ENCODE data around the gene UGP2. TPM values are rescaled to one million over a fixed set of nuclear protein-coding genes. Genes with fewer than 3 reads are reported as not detected.

The UGP2 gene
- total RNA-seq, 2 donors from 2014 or later: 57.3 to 68.6 TPM

DNA sequence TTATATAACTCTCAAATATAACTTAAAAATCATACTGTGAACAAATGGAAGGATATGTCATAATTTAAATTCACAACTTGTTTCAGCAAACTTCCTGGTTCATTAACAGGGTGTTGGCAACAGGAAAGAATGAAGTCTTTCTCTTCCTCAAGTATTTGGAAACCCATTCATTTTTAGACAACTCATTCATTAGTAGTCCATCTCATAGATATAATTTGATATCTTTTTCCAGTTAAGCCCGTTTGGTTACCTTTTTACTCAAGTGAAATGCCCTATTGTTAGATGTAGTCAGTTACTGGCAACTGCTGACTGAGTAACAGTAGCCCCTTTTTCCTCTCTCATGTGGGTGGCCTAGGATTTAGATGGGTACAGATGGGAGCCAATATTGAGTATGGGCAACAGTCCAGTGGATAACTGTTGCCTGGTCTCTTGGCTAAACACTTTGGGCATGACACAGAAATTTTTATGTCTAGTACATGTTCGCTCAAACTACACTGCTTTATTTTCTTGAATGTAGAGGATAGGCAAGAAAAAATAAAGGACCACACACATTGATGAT, 4.6 kb upstream of the UGP2 start:
- no peak overlapping the region for H3K27ac ChIP-seq
- H3K9me3 ChIP-seq: no peaks in the 10 kb centered on the region
- H3K4me1 ChIP-seq (replicated peaks): no peaks in the 10 kb centered on the region
- no peak for TF ChIP-seq POLR2A (IDR thresholded peaks at IDR 0.05)
- DNase-seq (ENCODE audit: low spot score): no peak
- intact Hi-C loops (cut with DNase I): no loop called here
- H3K27me3 ChIP-seq (replicated peaks; ENCODE audit: insufficient read depth): no peaks in the 10 kb centered on the region
- no peak overlapping the region for H3K4me3 ChIP-seq
- H3K36me3 ChIP-seq: no peaks in the 10 kb centered on the region
- 55% methylated on average over 2 of the region's 2 CpGs for WGBS

DNA sequence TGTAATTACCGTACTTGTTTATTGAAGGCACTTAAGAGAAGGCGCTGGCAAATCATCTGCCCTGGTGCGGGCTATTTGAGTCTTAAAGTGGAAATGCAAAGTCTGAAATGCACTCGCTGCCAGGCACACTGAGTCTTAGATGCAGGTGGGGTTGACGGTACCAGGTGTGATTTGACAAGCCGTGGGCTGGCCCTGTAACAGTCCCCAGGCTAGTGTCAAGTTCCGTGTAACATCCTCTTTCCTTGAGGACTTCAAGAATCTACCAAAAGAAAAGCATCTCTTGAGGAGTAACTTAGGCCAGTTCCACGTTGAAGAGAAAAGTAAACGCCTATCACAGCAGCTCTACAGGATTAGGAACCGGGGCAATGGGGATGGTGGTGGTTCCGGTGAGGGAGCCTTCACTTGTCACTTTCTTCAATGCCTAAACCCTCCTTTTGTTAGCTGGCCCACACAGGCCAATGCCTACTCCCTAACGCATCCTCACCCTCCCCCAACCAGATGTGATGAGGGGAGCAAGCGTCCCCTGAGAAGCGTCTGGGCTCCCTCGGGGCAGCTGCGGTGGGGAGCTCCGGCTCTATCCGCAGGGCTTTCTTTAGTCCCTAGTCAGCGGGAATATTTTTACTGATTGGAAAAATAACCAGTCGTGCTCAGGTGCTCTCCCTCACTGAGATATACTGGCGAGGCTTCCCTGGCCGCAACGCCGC, 1.5 kb upstream of the UGP2 start:
- Histone ChIP-seq H3K27me3 (replicated peaks; ENCODE audit: insufficient read depth) (no peaks in the 10 kb centered on the region), H3K27ac (peak overlapping the region; percentile 89 to 94), H3K4me1 (replicated peaks) (no peaks in the 10 kb centered on the region), H3K9me3 (no peaks in the 10 kb centered on the region), H3K4me3 (peak overlapping the region; percentile 58 to 93), H3K36me3 (no peaks in the 10 kb centered on the region)
- 11% methylated on average over 24 of the region's 24 CpGs for WGBS
- no peak for TF ChIP-seq POLR2AphosphoS5 (IDR thresholded peaks at IDR 0.05)
- no peak for TF ChIP-seq POLR2A (IDR thresholded peaks at IDR 0.05)
- TF ChIP-seq, protein P1, sequence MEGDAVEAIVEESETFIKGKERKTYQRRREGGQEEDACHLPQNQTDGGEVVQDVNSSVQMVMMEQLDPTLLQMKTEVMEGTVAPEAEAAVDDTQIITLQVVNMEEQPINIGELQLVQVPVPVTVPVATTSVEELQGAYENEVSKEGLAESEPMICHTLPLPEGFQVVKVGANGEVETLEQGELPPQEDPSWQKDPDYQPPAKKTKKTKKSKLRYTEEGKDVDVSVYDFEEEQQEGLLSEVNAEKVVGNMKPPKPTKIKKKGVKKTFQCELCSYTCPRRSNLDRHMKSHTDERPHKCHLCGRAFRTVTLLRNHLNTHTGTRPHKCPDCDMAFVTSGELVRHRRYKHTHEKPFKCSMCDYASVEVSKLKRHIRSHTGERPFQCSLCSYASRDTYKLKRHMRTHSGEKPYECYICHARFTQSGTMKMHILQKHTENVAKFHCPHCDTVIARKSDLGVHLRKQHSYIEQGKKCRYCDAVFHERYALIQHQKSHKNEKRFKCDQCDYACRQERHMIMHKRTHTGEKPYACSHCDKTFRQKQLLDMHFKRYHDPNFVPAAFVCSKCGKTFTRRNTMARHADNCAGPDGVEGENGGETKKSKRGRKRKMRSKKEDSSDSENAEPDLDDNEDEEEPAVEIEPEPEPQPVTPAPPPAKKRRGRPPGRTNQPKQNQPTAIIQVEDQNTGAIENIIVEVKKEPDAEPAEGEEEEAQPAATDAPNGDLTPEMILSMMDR (IDR thresholded peaks at IDR 0.05): peak in 1 of 4 experiments; percentile 13
- intact Hi-C loops (cut with DNase I): no loop called here
- DNase-seq (ENCODE audit: low spot score): no peak

DNA sequence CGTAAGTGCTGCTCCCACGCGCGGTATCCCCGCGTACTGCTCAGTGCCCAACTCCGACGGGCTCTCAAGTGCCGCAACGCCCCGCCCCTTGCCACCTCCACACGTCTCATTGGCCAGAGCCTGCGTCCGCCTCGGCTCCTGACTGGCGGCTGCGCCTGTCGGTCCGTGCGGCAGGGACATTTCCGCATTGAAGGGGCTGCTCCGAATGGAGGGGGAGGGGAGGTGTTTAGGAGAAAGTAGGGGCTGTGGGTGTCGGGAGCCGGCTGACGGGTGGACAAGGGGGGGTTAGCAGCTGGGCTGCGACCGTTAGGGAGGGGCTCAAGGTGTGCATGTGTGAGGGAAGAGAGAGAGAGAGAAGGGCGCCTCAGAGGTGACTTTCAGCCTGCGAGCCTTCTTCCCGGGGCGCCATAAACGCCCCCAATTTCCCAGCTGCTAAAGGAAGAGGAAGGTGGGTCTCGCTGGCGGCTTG, 877 bp upstream of the UGP2 start:
- no peaks in the 10 kb centered on the region for H3K27me3 ChIP-seq (replicated peaks; ENCODE audit: insufficient read depth)
- H3K27ac ChIP-seq: peak overlapping the region; percentile 89 to 94
- WGBS: under 1% methylated on average over 34 of the region's 34 CpGs
- TF ChIP-seq POLR2AphosphoS5 (IDR thresholded peaks at IDR 0.05): peak; percentile 100
- peak; percentile 100 for TF ChIP-seq POLR2A (IDR thresholded peaks at IDR 0.05)
- TF ChIP-seq, protein P1 (IDR thresholded peaks at IDR 0.05): peak in 1 of 4 experiments; percentile 19
- no peaks in the 10 kb centered on the region for H3K4me1 ChIP-seq (replicated peaks)
- DNase-seq (ENCODE audit: low spot score): peak; percentile 99
- intact Hi-C loops (cut with DNase I): no loop called here
- H3K36me3 ChIP-seq: no peaks in the 10 kb centered on the region
- no peaks in the 10 kb centered on the region for H3K9me3 ChIP-seq
- H3K4me3 ChIP-seq: peak overlapping the region; percentile 58 to 93

DNA sequence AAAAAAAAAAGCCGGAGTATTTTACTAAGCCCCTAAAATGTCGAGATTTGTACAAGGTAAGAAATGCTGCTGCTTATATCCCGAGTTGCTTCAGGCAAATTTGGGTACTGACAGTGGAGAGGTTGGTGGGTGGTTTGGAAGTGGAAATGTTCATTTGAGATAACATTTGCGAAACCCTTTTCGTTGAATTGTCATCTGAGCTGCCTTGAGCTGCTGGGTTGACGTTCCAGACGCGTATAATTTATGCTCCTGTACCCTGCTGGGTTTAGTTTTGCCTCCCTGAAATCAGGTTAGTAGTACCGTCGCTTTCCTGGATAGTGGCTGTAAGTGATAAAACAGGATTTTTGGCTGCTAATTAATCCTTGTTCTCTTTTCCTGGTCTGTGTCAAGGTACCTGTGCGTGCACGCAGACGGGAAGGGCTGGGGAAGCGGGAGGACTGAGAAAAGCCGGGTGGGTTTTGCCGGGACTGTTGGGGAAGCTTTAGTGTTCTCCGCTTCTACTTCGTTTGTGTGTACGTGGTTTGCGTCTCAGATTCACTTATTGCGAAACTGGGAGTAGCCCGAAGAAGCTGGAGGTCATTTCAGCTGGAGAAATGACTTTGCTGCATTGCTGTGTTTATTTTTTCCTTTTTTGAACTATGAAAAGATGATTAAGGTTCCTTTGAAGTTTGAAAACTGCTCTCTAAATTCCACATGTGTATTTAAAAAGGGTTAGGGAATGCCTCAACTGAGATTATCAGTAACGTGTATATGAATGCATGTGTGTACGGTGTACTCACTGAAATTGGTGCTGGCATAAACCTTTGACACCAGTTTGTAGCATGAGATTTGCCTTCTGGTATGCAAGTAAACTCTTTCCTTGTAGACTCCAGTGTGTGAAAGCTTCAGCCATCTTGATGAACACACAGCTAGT, 709 bp downstream of the UGP2 start:
- peak; percentile 48 for DNase-seq (ENCODE audit: low spot score)
- intact Hi-C loops (cut with DNase I): no loop called here
- 1% methylated on average over 24 of the region's 24 CpGs for WGBS

More for the DNA sequence above, 709 bp downstream of the UGP2 start:
- Histone ChIP-seq H3K9me3 (no peaks in the 10 kb centered on the region), H3K36me3 (no peaks in the 10 kb centered on the region), H3K4me1 (replicated peaks) (no peaks in the 10 kb centered on the region), H3K4me3 (peak overlapping the region; percentile 58 to 93), H3K27ac (peak overlapping the region; percentile 89 to 94), H3K27me3 (replicated peaks; ENCODE audit: insufficient read depth) (no peaks in the 10 kb centered on the region)
- TF ChIP-seq, protein P1 (IDR thresholded peaks at IDR 0.05): no peak
- peak; percentile 49 for TF ChIP-seq POLR2A (IDR thresholded peaks at IDR 0.05)
- TF ChIP-seq POLR2AphosphoS5 (IDR thresholded peaks at IDR 0.05): peak; percentile 62
